GM12864 (cell line): ENCODE data around the gene KDM6B.
"Not testable (repeated sequence)": the region's sequence is repeated elsewhere in the genome, so short reads cannot be mapped to it uniquely, and the experiment has no call there.

Source experiments
- DNase-seq: peaks from one replicate; pipeline ENCODE4 v3.0.0-alpha.2; 2011; ENCODE audit warnings: low read depth
- H3K4me3 ChIP-seq: 2 replicates; pipeline ENCODE4 v1.5.1; 2011; ENCODE audit warnings: mild to moderate bottlenecking, low read depth, low read length, control low read depth
- TF ChIP-seq, protein P1 (sequence below): IDR thresholded peaks from 2 replicates; pipeline ENCODE4 v1.5.1; 2011; ENCODE audit warnings: low read depth, mild to moderate bottlenecking, moderate library complexity, low read length, control low read depth, inconsistent platforms; ENCODE audit errors: missing control alignments

The KDM6B gene

DNA sequence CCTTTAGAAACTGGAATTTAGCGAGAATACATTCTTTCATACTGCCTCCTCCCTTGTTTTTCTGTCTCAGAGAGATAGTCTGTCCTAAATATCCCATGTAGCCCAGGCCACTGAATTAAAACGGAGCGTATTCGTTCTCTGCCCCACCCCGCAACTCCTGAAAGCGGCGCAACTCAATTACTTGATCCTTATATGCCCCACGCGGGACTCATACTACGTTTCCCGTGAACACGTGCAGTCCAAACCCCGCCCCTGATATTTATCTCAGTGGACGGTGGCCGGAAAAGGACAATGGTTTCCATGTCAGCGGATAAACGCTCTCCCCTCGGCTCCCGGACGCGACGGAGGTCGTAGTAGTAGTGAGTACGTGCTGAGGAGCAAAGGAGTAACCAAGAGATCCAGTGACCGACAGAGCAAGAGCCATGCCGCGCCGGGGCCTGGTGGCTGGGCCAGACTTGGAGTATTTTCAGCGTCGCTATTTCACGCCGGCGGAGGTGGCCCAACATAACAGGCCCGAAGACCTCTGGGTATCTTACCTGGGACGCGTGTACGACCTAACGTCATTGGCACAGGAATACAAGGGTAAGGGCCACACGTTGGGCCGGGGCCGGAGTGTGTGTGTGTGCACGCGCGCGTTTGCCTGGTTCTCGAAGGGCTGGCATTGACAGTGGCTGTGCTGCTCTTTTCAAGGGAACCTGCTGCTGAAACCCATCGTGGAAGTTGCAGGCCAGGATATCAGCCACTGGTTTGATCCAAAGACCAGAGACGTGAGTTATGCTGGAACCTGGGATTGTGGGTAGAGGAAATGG lies 23.9 kb downstream of the KDM6B start, which contains the start of gene CYB5D1:
TSS of gene CYB5D1 (plus strand) at position 291 of the 809 bp plus-strand sequence. CDS start at position 423, 132 bp downstream.
- TF ChIP-seq, protein P1, sequence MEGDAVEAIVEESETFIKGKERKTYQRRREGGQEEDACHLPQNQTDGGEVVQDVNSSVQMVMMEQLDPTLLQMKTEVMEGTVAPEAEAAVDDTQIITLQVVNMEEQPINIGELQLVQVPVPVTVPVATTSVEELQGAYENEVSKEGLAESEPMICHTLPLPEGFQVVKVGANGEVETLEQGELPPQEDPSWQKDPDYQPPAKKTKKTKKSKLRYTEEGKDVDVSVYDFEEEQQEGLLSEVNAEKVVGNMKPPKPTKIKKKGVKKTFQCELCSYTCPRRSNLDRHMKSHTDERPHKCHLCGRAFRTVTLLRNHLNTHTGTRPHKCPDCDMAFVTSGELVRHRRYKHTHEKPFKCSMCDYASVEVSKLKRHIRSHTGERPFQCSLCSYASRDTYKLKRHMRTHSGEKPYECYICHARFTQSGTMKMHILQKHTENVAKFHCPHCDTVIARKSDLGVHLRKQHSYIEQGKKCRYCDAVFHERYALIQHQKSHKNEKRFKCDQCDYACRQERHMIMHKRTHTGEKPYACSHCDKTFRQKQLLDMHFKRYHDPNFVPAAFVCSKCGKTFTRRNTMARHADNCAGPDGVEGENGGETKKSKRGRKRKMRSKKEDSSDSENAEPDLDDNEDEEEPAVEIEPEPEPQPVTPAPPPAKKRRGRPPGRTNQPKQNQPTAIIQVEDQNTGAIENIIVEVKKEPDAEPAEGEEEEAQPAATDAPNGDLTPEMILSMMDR = no peak
- peak within 1 kb of the TSS; percentile 63 for H3K4me3 ChIP-seq
- DNase-seq = peak; percentile 86

DNA sequence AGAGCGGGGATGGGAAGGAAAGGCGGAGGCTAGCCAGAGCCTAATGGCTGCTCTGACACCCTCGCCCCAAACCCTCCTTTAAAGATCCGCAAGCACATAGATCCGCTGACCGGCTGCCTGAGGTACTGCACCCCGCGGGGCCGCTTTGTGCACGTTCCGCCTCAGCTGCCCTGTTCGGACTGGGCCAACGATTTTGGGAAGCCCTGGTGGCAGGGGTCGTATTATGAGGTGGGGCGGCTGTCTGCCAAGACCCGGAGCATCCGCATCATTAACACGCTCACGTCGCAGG lies 24.4 kb downstream of the KDM6B start:
- H3K4me3 ChIP-seq = peak overlapping the region; percentile 63
- TF ChIP-seq, protein P1 = peak; percentile 54
- DNase-seq = no peak

DNA sequence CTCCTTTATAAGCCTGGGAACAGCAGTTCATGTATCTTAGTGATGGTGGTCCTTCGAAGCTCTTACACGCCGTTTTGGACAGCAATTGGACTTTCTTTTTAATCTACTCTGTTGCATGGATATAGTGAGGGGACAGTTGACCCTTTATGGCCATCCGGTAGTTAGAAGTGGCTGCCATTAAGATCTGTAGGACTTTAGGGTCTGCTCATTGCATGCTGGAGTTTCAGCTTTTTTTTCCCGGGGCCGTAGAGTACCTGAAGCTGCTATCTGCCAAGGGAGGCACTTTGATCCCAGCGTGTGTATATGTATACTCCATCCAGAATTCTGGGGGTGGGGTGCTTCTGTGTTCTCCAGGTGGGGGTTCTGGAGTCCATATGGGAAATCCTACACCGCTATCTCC lies 25.0 kb downstream of the KDM6B start:
- peak overlapping the region; percentile 63 for H3K4me3 ChIP-seq
- DNase-seq = no peak
- TF ChIP-seq, protein P1 = no peak

DNA sequence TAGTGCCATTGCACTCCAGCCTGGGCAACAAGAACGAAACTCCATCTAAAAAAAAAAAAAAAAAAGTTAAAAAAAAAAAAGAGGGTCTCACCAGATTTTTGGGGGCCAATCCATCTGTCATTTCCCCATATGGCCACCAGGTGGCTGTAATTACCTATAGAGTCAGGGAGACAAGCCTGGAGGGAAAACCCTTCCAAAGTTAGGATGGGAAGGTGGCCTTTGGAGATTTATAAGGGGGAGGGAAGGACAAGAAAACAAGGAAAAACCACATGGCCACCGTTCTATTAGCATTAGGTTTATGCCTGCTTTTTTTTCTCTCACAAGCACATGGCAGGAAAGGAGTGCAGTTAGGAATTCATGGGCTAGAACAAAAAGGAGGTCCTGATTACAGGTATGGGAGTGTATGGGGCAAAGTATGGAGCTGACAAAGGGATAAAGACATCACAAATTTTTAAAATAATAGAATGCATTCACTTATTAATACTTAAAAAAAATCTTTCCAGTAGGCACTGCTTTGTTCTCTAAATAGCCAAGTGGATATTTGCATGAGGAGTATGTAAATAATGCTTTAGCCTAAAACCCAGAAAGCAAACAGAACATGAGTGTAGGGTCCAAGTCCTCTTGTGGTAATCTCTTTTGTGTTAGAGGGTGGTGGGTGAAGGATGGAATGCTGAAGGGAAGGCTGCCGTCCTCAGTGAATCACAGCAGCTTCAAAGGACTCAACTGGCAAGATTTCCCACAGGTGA lies 28.8 kb downstream of the KDM6B start:
- H3K4me3 ChIP-seq = no peak overlapping the region
- DNase-seq = no peak
- TF ChIP-seq, protein P1 = peak; percentile 67

DNA sequence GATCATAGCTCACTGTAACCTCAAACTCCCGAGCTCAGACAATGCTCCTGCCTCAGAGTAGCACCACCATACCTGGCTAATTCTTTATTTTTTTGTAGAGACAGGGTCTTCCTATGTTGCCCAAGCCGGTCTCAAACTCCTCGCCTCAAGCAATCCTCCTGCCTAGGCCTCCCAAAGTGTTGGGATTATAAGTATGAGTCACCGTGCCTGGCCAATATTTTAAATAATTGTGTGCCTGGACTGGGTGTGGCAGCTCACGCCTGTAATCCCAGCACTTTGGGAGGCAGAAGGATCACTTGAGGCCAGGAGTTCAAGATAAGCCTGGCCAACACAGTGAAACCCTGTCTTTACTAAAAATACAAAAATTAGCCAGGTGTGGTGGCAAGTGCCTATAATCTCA lies 30.4 kb downstream of the KDM6B start:
- not testable (repeated sequence) for H3K4me3 ChIP-seq, DNase-seq

DNA sequence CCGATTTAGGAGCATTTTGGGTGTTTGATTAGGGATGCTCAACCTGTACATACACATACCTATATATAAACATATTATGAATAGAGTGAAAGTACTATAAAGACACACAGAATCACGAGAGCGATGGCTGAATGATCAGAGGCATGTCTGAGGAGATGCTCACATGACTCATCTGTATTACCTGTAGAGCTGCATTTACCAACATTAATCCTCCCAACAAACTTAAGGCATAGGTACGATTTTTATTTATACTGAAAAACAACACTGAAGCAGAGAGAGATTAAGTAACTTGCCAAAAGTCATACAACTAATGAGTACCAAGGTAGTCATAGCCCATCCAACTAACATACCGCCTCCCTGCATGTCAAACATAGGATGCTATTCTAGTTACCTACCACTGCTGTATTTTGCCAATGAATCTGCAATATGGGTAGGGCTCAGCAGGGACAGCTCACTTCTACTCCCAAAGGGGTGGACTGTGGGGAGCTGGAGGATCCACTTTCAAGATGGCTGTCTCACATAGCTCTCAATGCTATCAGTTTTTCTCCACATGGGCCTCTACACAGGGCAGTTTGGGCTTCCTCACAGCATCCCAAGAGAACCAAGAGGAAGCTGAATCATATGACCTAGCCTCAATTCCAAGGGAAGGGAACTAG lies 31.1 kb downstream of the KDM6B start:
- TF ChIP-seq, protein P1 = no peak
- no peak overlapping the region for H3K4me3 ChIP-seq
- DNase-seq = no peak

DNA sequence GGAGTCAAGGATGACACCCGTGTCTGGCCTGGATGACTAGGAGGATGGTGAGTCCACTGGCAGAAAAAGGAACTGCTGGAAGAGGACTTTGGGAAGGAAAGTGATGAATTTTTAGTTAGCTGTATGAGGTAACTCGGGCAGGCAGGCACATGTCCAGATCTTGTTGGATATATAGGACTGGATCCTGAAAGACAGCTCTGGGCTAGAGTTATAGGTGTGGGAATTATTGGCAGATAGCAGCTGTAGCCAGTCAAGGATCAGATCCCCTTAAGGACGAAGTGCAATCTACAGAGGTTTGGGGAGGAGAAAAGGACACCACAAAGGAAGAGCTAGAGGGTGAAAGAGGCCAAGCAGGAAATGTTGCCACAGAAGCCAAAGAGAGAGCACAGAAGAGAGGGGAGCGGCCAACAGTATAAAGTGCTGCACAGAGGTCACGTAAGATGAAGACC lies 33.9 kb downstream of the KDM6B start:
- no peak for DNase-seq
- TF ChIP-seq, protein P1 = no peak
- H3K4me3 ChIP-seq = no peak overlapping the region
